Endothelial cell of umbilical vein (primary cell): ENCODE results near the gene TVP23A. TPM values are rescaled to one million over a fixed set of nuclear protein-coding genes. Genes with fewer than 3 reads are reported as not detected.

ENCODE experiments used
- BruUV-seq: library from RNA; stranded (reverse); fragments of 400-500 nt; replicated peaks from 2 replicates; lab custom pipeline; 2021; lab: Mats Ljungman, UMichigan
- CTCF ChIA-PET: fragments of 300-600, 350-600 bp; sonication (Branson Sonifier 250); formaldehyde crosslinking; loops from one replicate; lab custom pipeline; 2021; ENCODE audit warnings: antibody characterized with exemption, inconsistent platforms; lab: Charles Lee
- POLR2A ChIA-PET: fragments of 300-600, 350-600 bp; sonication (Branson Sonifier 250); formaldehyde crosslinking; loops from one replicate; lab custom pipeline; 2021; ENCODE audit warnings: antibody characterized with exemption, inconsistent platforms; lab: Charles Lee
- DNase-seq: peaks from one replicate; pipeline ENCODE4 v3.0.0-alpha.2; 2011; ENCODE audit warnings: low read depth, low spot score
- FAIRE-seq: peaks from 2 replicates; lab custom pipeline; 2011; peaks lifted over from hg19 to GRCh38; lab: Jason Lieb, UNC
- H2AFZ ChIP-seq: 2 replicates; pipeline ENCODE4 v1.6.0; 2012; ENCODE audit warnings: low read depth, low read length, control low read depth, inconsistent platforms
- H3K27ac ChIP-seq: 2 replicates; pipeline ENCODE4 v1.5.1; 2011; ENCODE audit warnings: low read depth, mild to moderate bottlenecking, control low read depth, low read length, moderate library complexity; ENCODE audit not compliant: insufficient read depth
- H3K27me3 ChIP-seq, 2 experiments: 2 replicates each; pipeline versions ENCODE4 v1.6.0 to v1.6.1; 2011; ENCODE audit warnings: low read length in 2 of 2, mixed read lengths in 1 of 2; ENCODE audit not compliant: control insufficient read depth in 2 of 2, insufficient read depth in 2 of 2
- H3K36me3 ChIP-seq, 2 experiments: 2 replicates in 1 of 2; 3 replicates in 1 of 2; pipeline ENCODE4 v1.5.1; 2011; ENCODE audit warnings: low read length in 2 of 2, mild to moderate bottlenecking in 1 of 2, moderate library complexity in 1 of 2; ENCODE audit not compliant: control insufficient read depth in 2 of 2, insufficient read depth in 2 of 2; ENCODE audit errors: extremely low read depth in 1 of 2
- H3K4me1 ChIP-seq: 3 replicates; pipeline ENCODE4 v1.5.1; 2011; ENCODE audit warnings: mild to moderate bottlenecking, low read length; ENCODE audit not compliant: control insufficient read depth, insufficient read depth; ENCODE audit errors: extremely low read depth
- H3K4me2 ChIP-seq: 2 replicates; pipeline ENCODE4 v1.6.1; 2011; ENCODE audit warnings: low read length, control low read depth, mixed read lengths; ENCODE audit not compliant: insufficient read depth
- H3K4me3 ChIP-seq, 3 experiments: fragments of 200-600 bp in 1 of 3; sonication (generic), shearing (Covaris generic) in 1 of 3; replicated peaks in 1 of 3; 2 replicates each; pipeline ENCODE4 v1.5.1; 2011 to 2016; ENCODE audit warnings: control low read depth in 3 of 3, low read length in 3 of 3, mild to moderate bottlenecking in 2 of 3, inconsistent platforms in 1 of 3, low read depth in 1 of 3, moderate library complexity in 1 of 3; ENCODE audit not compliant: insufficient read depth in 1 of 3
- H3K79me2 ChIP-seq: 2 replicates; pipeline ENCODE4 v1.6.0; 2012; ENCODE audit warnings: low read length, inconsistent platforms; ENCODE audit not compliant: control insufficient read depth, insufficient read depth
- H3K9ac ChIP-seq: replicated peaks from 2 replicates; pipeline ENCODE3; 2011; ENCODE audit warnings: low read length, control low read depth; ENCODE audit not compliant: insufficient read depth; ENCODE audit errors: extremely low read depth
- H3K9me1 ChIP-seq: replicated peaks from 3 replicates; pipeline ENCODE4 v1.6.0; 2011; ENCODE audit warnings: mild to moderate bottlenecking, low read length; ENCODE audit not compliant: control insufficient read depth, insufficient read depth; ENCODE audit errors: extremely low read depth
- H3K9me3 ChIP-seq: replicated peaks from 2 replicates; pipeline ENCODE4 v1.5.1; 2012; ENCODE audit warnings: low read length, inconsistent platforms; ENCODE audit not compliant: control insufficient read depth, insufficient read depth
- H4K20me1 ChIP-seq: replicated peaks from 2 replicates; pipeline ENCODE3; 2011; ENCODE audit warnings: mild to moderate bottlenecking, low read length; ENCODE audit not compliant: control insufficient read depth, insufficient read depth; ENCODE audit errors: extremely low read depth
- FOS ChIP-seq: IDR thresholded peaks from 2 replicates; pipeline ENCODE4 v1.6.1; 2011; ENCODE audit warnings: mild to moderate bottlenecking, low read length, moderate library complexity, borderline replicate concordance; ENCODE audit not compliant: insufficient read depth
- GATA2 ChIP-seq: IDR thresholded peaks from 2 replicates; pipeline ENCODE4 v1.7.0; 2011; ENCODE audit warnings: low read depth, mild to moderate bottlenecking, moderate library complexity, mixed read lengths, low read length; ENCODE audit not compliant: insufficient read length, insufficient read depth
- JUN ChIP-seq: IDR thresholded peaks from 2 replicates; pipeline ENCODE4 v1.6.1; 2011; ENCODE audit warnings: borderline replicate concordance, low read depth; ENCODE audit not compliant: insufficient read length, insufficient read depth
- MYC ChIP-seq: IDR thresholded peaks from one replicate; pipeline ENCODE4 v1.6.1; 2011; ENCODE audit warnings: mild to moderate bottlenecking, low read depth, low read length
- POLR2A ChIP-seq: IDR thresholded peaks from 2 replicates; pipeline ENCODE4 v1.6.1; 2012; ENCODE audit warnings: low read depth, mild to moderate bottlenecking, control low read depth, low read length
- POLR2AphosphoS5 ChIP-seq: IDR thresholded peaks from 2 replicates; pipeline ENCODE4 v1.6.1; 2012; ENCODE audit warnings: low read depth, mild to moderate bottlenecking, control low read depth, low read length, moderate library complexity; ENCODE audit not compliant: insufficient read depth
- dilution Hi-C: fragments of 300-500 bp; cut with MboI; formaldehyde crosslinking; loops from one replicate; pipeline ENCODE4 v1.15.0; 2019; ENCODE audit warnings: low sequenced_read_pairs; ENCODE audit not compliant: extremely low pct_ligation_motif_present
- intact Hi-C: fragments of 100-400 bp; cut with micrococcal nuclease; formaldehyde crosslinking; loops from one replicate; pipeline ENCODE4 v1.10.0; 2022
- polyA plus RNA-seq, 4 experiments: library from polyadenylated mRNA; depleted of rRNA in 3 of 4; stranded (reverse) in 3 of 4; unstranded in 1 of 4; fragments of >200 nt; gene quantifications; 2 replicates each; pipeline versions ENCODE4 v1.2.1 to v1.2.3, GENCODE V29; 2011 to 2012; ENCODE audit warnings: missing spikeins in 1 of 4
- total RNA-seq: library from RNA; stranded (reverse); gene quantifications from 2 replicates; pipeline ENCODE4 v1.2.3, GENCODE V29; 2021
- TF ChIP-seq, protein P1 (sequence below): IDR thresholded peaks from 2 replicates; pipeline ENCODE4 v1.6.1; 2011; ENCODE audit not compliant: insufficient read depth, insufficient read length
- TF ChIP-seq, protein P2 (sequence below), 2 donors: IDR thresholded peaks; 1 replicate in 1 of 2; 2 replicates in 1 of 2; pipeline ENCODE4 v1.5.1; 2011; ENCODE audit warnings: low read length in 2 of 2, mild to moderate bottlenecking in 2 of 2, moderate library complexity in 2 of 2, control low read depth in 1 of 2, inconsistent platforms in 1 of 2, low read depth in 1 of 2; ENCODE audit not compliant: insufficient read depth in 1 of 2; ENCODE audit errors: extremely low read depth in 1 of 2

Gene TVP23A
- total and polyA plus RNA-seq, 2 donors (not counting 3 experiments of a cell fraction or from before 2014, with no cell fraction given): not detected

DNA sequence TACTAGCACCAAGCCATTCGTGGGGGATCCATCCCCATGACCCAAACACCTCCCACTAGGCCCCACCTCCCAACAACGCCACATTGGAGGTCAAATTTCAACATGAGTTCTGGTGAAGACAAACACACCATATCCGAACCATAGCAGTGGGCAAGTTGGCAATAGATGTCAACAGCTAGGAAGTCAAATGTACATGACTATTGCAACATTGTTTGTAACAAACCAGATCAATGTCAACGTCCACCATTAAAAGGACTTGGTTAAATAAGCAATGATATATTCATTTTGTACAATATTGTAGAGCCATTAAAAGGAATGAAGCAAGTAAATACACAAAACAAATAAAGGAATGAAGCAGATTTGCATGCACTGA, 31.9 kb upstream of the TVP23A start:
- Histone ChIP-seq H3K36me3 (no peaks in the 10 kb centered on the region), H3K79me2 (no peaks in the 10 kb centered on the region), H3K4me2 (no peak overlapping the region), H3K4me3 (no peak overlapping the region), H3K9me3 (no peaks in the 10 kb centered on the region), H3K4me1 (no peaks in the 10 kb centered on the region), H3K9me1 (no peaks in the 10 kb centered on the region), H3K9ac (no peak overlapping the region), H2AFZ (no peak overlapping the region), H3K27me3 (no peaks in the 10 kb centered on the region), H4K20me1 (no peaks in the 10 kb centered on the region), H3K27ac (no peak overlapping the region)
- intact Hi-C loops: no loop called here
- FAIRE-seq: no peak
- dilution Hi-C loops: no loop called here
- POLR2A ChIA-PET: no interaction called here
- CTCF ChIA-PET: no interaction called here
- TF ChIP-seq, protein P1, sequence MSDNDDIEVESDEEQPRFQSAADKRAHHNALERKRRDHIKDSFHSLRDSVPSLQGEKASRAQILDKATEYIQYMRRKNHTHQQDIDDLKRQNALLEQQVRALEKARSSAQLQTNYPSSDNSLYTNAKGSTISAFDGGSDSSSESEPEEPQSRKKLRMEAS: no peak
- TF ChIP-seq MYC (no peak), POLR2A (no peak), POLR2AphosphoS5 (no peak)
- BruUV-seq: no TSS peak
- DNase-seq: no peak

DNA sequence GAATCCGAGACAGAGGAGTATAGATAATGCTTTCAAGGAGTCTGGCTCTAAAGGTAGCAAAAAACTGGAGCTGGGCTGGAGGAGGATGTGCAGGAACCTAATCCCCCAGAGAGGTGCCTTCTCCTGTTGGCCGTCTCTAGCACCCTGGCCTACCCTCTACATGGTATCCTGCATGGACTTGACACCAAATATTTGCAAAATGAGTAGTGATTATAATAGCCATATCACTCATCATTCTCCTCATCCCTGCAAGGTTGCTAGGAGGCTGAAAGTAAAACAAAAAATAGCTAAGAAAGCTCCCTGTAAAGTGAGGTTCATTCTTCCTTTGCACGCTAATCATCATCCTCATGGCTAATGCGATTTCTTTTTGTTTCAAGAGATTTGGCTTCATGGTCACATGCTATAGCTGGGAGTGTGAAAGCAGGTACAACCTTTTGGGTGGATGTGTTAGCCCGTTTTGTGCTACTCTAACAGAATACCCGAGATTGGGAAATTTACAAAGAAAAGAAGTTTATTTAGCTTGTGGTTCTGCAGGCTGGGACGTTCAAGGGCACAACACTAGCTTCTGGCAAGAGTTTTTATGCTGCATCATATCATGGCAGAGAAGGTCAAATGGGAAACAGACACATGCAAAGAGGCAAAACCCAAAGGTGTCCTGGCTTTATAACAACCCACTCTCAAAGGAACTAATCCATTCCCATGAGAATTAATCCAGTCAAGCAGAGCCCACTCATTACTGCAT, 31.3 kb upstream of the TVP23A start:
- Histone ChIP-seq H4K20me1 (no peaks in the 10 kb centered on the region), H3K9ac (no peak overlapping the region), H2AFZ (no peak overlapping the region), H3K9me1 (no peaks in the 10 kb centered on the region), H3K4me1 (no peaks in the 10 kb centered on the region), H3K36me3 (no peaks in the 10 kb centered on the region), H3K79me2 (no peaks in the 10 kb centered on the region), H3K4me2 (no peak overlapping the region), H3K27me3 (no peaks in the 10 kb centered on the region), H3K9me3 (no peaks in the 10 kb centered on the region), H3K4me3 (no peak overlapping the region), H3K27ac (no peak overlapping the region)
- BruUV-seq: no TSS peak
- TF ChIP-seq GATA2: no peak
- no peak for TF ChIP-seq POLR2AphosphoS5
- no peak for TF ChIP-seq FOS
- TF ChIP-seq MYC: no peak
- TF ChIP-seq POLR2A: no peak
- no peak for TF ChIP-seq JUN
- TF ChIP-seq, protein P1: no peak
- TF ChIP-seq, protein P2, sequence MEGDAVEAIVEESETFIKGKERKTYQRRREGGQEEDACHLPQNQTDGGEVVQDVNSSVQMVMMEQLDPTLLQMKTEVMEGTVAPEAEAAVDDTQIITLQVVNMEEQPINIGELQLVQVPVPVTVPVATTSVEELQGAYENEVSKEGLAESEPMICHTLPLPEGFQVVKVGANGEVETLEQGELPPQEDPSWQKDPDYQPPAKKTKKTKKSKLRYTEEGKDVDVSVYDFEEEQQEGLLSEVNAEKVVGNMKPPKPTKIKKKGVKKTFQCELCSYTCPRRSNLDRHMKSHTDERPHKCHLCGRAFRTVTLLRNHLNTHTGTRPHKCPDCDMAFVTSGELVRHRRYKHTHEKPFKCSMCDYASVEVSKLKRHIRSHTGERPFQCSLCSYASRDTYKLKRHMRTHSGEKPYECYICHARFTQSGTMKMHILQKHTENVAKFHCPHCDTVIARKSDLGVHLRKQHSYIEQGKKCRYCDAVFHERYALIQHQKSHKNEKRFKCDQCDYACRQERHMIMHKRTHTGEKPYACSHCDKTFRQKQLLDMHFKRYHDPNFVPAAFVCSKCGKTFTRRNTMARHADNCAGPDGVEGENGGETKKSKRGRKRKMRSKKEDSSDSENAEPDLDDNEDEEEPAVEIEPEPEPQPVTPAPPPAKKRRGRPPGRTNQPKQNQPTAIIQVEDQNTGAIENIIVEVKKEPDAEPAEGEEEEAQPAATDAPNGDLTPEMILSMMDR (IDR thresholded peaks at IDR 0.05; ENCODE audit: extremely low read depth in 1 of 2, insufficient read depth in 1 of 2, low read depth in 1 of 2, low read length in 2 of 2): no peak
- FAIRE-seq: no peak
- ChIA-PET CTCF (interaction anchor here (1.0 kb wide), 1 partner anchor 16 kb away, joined by 3 read pairs; no protein-coding TSS in a partner anchor), POLR2A (no interaction called here)
- dilution Hi-C loops (no loop called here), intact Hi-C loops (no loop called here)
- no peak for DNase-seq
